A549 (cell line): Measurements from ENCODE around the gene B9D2. TPM values are rescaled to one million over a fixed set of nuclear protein-coding genes. Genes with fewer than 3 reads are reported as not detected.

Source experiments
- ATAC-seq, 2 experiments: fragments of 200-7000 bp in 1 of 2; fragments of >200 bp in 1 of 2; cut with Nextera tagmentation in 1 of 2; cut with Tn5 transposase in 1 of 2; 3 replicates each; pipeline versions ENCODE4 v1.8.0 to v1.9.1; 2018 to 2020; ENCODE audit warnings: mild to moderate bottlenecking in 1 of 2, moderate library complexity in 1 of 2
- CTCF ChIA-PET: fragments of 300-600 bp; sonication (Branson Sonifier 250); formaldehyde crosslinking; extraction: SDS; loops from one replicate; lab custom pipeline; 2021; ENCODE audit warnings: antibody characterized with exemption, inconsistent platforms; lab: Yijun Ruan, JAX
- POLR2A ChIA-PET: fragments of 350-600 bp; formaldehyde crosslinking; extraction: SDS; loops from one replicate; lab custom pipeline; 2021; ENCODE audit warnings: antibody characterized with exemption, inconsistent platforms; lab: Yijun Ruan, JAX
- DNase-seq, 2 experiments: peaks; one replicate each; pipeline versions ENCODE4 v3.0.0 to v3.0.0-alpha.2; 2011 to 2016; ENCODE audit warnings: low read depth in 1 of 2, low spot score in 1 of 2
- FAIRE-seq: peaks from 2 replicates; lab custom pipeline; 2011; peaks lifted over from hg19 to GRCh38; lab: Jason Lieb, UNC
- H3K27ac ChIP-seq, 2 experiments: fragments of >200 bp; sonication (Bioruptor Twin); formaldehyde crosslinking; 3 replicates each; pipeline ENCODE4 v1.5.1; 2016 to 2017
- H3K4me1 ChIP-seq: fragments of >200 bp; sonication (Bioruptor Twin); formaldehyde crosslinking; 3 replicates; pipeline ENCODE4 v1.6.1; 2016
- H3K4me2 ChIP-seq: fragments of >200 bp; sonication (Bioruptor Twin); formaldehyde crosslinking; 3 replicates; pipeline ENCODE4 v1.6.1; 2016
- H3K4me3 ChIP-seq: fragments of >200 bp; sonication (Bioruptor Twin); formaldehyde crosslinking; 3 replicates; pipeline ENCODE4 v1.5.1; 2016
- H3K9me3 ChIP-seq: fragments of >200 bp; sonication (Bioruptor Twin); formaldehyde crosslinking; 3 replicates; pipeline ENCODE4 v1.6.1; 2016
- CEBPB ChIP-seq, 2 experiments: fragments of >200 bp in 1 of 2; sonication (Bioruptor Twin) in 1 of 2; formaldehyde crosslinking in 1 of 2; IDR thresholded peaks; 2 replicates each; pipeline ENCODE4 v1.6.1; 2012 to 2016
- FOSB ChIP-seq: fragments of 250-450 bp; sonication (Bioruptor Pico); IDR thresholded peaks from 2 replicates; pipeline ENCODE4 v1.5.0; 2020; ENCODE audit warnings: mild to moderate bottlenecking, moderate library complexity
- HES2 ChIP-seq: fragments of >200 bp; sonication (Bioruptor Twin); formaldehyde crosslinking; IDR thresholded peaks from 2 replicates; pipeline ENCODE4 v1.6.1; 2016
- HMGXB4 ChIP-seq: fragments of 250-450 bp; sonication (Bioruptor Pico); IDR thresholded peaks from 2 replicates; pipeline ENCODE4 v1.5.0; 2021; ENCODE audit warnings: mild to moderate bottlenecking, moderate library complexity, borderline replicate concordance
- HOXA7 ChIP-seq: fragments of 250-450 bp; sonication (Bioruptor Pico); IDR thresholded peaks from 2 replicates; pipeline ENCODE4 v1.5.0; 2020; ENCODE audit warnings: mild to moderate bottlenecking, moderate library complexity
- NR3C1 ChIP-seq: fragments of >200 bp; sonication (Bioruptor Twin); formaldehyde crosslinking; IDR thresholded peaks from 3 replicates; pipeline ENCODE4 v1.6.1; 2017
- RNF2 ChIP-seq: fragments of 200-600 bp; sonication (generic); IDR thresholded peaks from 2 replicates; pipeline ENCODE4 v1.6.1; 2016; ENCODE audit warnings: low read depth, mild to moderate bottlenecking, antibody characterized with exemption, moderate library complexity, borderline replicate concordance
- SMC3 ChIP-seq: fragments of >200 bp; sonication (Bioruptor Twin); formaldehyde crosslinking; IDR thresholded peaks from 3 replicates; pipeline ENCODE4 v1.6.1; 2018; ENCODE audit warnings: inconsistent platforms
- TFCP2L1 ChIP-seq: fragments of 250-450 bp; sonication (Bioruptor Pico); IDR thresholded peaks from 2 replicates; pipeline ENCODE4 v1.5.0; 2021; ENCODE audit warnings: mild to moderate bottlenecking
- ZFP36 ChIP-seq: fragments of 450-650 bp; IDR thresholded peaks from 2 replicates; pipeline ENCODE4 v1.6.1; 2014; ENCODE audit warnings: borderline replicate concordance; ENCODE audit not compliant: partially characterized antibody
- WGBS: methylation state at CpG from one replicate; pipeline ENCODE4 v1.1.6; 2017; ENCODE audit errors: missing lambda C conversion rate; 5-methylcytosine and 5-hydroxymethylcytosine counted together
- polyA plus RNA-seq, 4 experiments: library from polyadenylated mRNA; depleted of rRNA in 3 of 4; stranded (reverse); fragments of >200 nt; fragmentation: RNase III in 1 of 4; extraction: RNeasy Plus Mini Kit Qiagen cat#74134 plus additional on column Dnase treatment in 1 of 4; gene quantifications; 2 replicates in 3 of 4; 3 replicates in 1 of 4; pipeline ENCODE4 v1.2.3, GENCODE V29; 2011 to 2017
- TF ChIP-seq, protein P1 (sequence below): fragments of 200-600 bp; sonication (generic); IDR thresholded peaks from 2 replicates; pipeline ENCODE4 v1.6.1; 2016; ENCODE audit warnings: antibody characterized with exemption, mild to moderate bottlenecking, moderate library complexity

Gene B9D2
- polyA plus RNA-seq, 2 of the 4 experiments (the other 2 are of a cell fraction), result 19.6 to 22.5 TPM

GRCh38 chr19:41308450-41309179 is 55.3 kb downstream of the B9D2 start (continued):
- TF ChIP-seq SMC3, result peak; percentile 88

- POLR2A ChIA-PET, result interaction anchor here (0.6 to 4.4 kb wide), 4 partner anchors 44 to 879 kb away, joined by 3 to 28 read pairs (median 14); partner anchors contain the start of gene HNRNPUL1
- ATAC-seq, result peak; percentile 8 to 17; a peak in 5 of 6 replicates
- H3K4me1 ChIP-seq, result peaks cover 24% of the 10 kb centered on the region
- CTCF ChIA-PET, result interaction anchor here (0.6 to 19.5 kb wide), 72 partner anchors 12 to 650 kb away, joined by 3 to 598 read pairs (median 5); partner anchors contain the start of genes AXL, B9D2, CEACAM21 and CYP2F1
- DNase-seq, result no peak
- peak overlapping the region; percentile 10 to 92; a peak in 5 of 6 replicates for H3K27ac ChIP-seq
- no peak overlapping the region for H3K4me3 ChIP-seq
- 0 out of 3 replicates have a peak overlapping the region, but pooled peaks have one; percentile 89 for H3K4me2 ChIP-seq
- TF ChIP-seq CEBPB (IDR thresholded peaks at IDR 0.05) (no peak), HOXA7 (CRISPR knock-in tag) (0 out of 2 replicates have a peak, but pooled peaks have one; percentile 74), ZFP36 (peak; percentile 80), FOSB (CRISPR knock-in tag) (peak; percentile 75; the same call in 1 of the 2 replicates)
- H3K9me3 ChIP-seq, result no peaks in the 10 kb centered on the region
- WGBS, result 60% methylated on average over 4 of the region's 4 CpGs
- FAIRE-seq, result no peak
Observed at GRCh38 chr19:41307954-41308449, 55.9 kb downstream of the B9D2 start.

DNA sequence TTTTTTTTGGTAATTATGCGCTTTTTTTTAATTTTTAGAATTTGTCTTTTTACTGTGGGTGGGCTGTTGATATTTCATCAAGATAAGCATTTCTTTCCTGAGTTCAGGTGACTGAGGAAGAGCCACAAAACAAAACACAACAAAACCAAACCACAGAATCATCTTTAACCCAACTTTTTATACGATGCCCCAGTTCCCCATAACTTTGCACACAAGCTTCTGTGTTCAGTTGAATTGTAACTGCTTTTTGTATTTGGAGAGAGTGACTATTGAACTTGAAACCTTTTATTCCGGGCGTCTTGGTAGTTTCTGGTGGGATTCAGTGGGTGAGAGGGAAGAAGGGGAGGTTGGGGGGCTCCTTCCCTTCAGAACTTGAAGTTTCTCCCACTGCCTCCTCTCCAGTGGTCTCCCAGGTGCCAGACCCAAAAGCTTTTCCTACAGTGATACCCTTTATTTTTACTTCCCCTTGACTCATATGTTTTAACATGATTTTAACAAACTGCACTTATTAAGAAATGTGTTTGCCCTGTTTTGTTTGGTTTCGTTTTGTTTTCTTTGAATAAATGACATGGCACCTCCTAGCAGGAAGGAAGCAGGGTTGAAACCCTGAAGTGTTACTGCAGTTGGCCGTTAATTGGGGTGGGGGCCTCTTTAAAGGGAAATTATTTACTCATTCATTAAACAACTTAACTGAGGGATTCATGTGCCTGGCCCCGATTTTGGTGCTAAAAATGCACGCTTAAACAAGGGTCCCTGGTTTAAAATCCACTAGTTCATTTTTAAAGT is 56.7 kb downstream of the B9D2 start:
- FAIRE-seq (peak; percentile 74), DNase-seq (no peak), ATAC-seq (no peak)
- no peak for TF ChIP-seq HES2
- TF ChIP-seq, protein P1, sequence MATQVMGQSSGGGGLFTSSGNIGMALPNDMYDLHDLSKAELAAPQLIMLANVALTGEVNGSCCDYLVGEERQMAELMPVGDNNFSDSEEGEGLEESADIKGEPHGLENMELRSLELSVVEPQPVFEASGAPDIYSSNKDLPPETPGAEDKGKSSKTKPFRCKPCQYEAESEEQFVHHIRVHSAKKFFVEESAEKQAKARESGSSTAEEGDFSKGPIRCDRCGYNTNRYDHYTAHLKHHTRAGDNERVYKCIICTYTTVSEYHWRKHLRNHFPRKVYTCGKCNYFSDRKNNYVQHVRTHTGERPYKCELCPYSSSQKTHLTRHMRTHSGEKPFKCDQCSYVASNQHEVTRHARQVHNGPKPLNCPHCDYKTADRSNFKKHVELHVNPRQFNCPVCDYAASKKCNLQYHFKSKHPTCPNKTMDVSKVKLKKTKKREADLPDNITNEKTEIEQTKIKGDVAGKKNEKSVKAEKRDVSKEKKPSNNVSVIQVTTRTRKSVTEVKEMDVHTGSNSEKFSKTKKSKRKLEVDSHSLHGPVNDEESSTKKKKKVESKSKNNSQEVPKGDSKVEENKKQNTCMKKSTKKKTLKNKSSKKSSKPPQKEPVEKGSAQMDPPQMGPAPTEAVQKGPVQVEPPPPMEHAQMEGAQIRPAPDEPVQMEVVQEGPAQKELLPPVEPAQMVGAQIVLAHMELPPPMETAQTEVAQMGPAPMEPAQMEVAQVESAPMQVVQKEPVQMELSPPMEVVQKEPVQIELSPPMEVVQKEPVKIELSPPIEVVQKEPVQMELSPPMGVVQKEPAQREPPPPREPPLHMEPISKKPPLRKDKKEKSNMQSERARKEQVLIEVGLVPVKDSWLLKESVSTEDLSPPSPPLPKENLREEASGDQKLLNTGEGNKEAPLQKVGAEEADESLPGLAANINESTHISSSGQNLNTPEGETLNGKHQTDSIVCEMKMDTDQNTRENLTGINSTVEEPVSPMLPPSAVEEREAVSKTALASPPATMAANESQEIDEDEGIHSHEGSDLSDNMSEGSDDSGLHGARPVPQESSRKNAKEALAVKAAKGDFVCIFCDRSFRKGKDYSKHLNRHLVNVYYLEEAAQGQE, result no peak
- no peak for TF ChIP-seq NR3C1
- 0 out of 2 replicates have a peak, but pooled peaks have one; percentile 21 for TF ChIP-seq FOSB (CRISPR knock-in tag)
- no peak for TF ChIP-seq RNF2
- TF ChIP-seq HMGXB4, result no peak
- TF ChIP-seq TFCP2L1 (CRISPR knock-in tag), result no peak
- 0 out of 2 replicates have a peak, but pooled peaks have one; percentile 21 for TF ChIP-seq HOXA7 (CRISPR knock-in tag)
- CTCF ChIA-PET, result interaction anchor here (0.6 to 19.5 kb wide), 49 partner anchors 13 to 645 kb away, joined by 3 to 598 read pairs (median 6); partner anchors contain the start of genes AXL, DMAC2, ERICH4 and HNRNPUL1
- WGBS, result 70% methylated on average over 8 of the region's 8 CpGs
- no peak overlapping the region for H3K27ac ChIP-seq
- peaks cover 24% of the 10 kb centered on the region for H3K4me1 ChIP-seq
- POLR2A ChIA-PET, result interaction anchor here (0.6 to 4.4 kb wide), 3 partner anchors 43 to 114 kb away, joined by 3 to 28 read pairs (median 20); partner anchors contain the start of gene HNRNPUL1
- no peak overlapping the region for H3K4me3 ChIP-seq
- no peak overlapping the region for H3K4me2 ChIP-seq
- H3K9me3 ChIP-seq, result no peaks in the 10 kb centered on the region
